GM19455 (cell line): ENCODE measurements around the gene DDX1.

Experiments
- ATAC-seq: cut with Tn5 transposase; IDR thresholded peaks from one replicate; pipeline ENCODE4 v1.9.1; 2021; ENCODE audit not compliant: unreplicated experiment

The DDX1 gene

GRCh38 chr2:15626967-15627366 is 35.3 kb downstream of the DDX1 start:
- no peak for ATAC-seq

DNA sequence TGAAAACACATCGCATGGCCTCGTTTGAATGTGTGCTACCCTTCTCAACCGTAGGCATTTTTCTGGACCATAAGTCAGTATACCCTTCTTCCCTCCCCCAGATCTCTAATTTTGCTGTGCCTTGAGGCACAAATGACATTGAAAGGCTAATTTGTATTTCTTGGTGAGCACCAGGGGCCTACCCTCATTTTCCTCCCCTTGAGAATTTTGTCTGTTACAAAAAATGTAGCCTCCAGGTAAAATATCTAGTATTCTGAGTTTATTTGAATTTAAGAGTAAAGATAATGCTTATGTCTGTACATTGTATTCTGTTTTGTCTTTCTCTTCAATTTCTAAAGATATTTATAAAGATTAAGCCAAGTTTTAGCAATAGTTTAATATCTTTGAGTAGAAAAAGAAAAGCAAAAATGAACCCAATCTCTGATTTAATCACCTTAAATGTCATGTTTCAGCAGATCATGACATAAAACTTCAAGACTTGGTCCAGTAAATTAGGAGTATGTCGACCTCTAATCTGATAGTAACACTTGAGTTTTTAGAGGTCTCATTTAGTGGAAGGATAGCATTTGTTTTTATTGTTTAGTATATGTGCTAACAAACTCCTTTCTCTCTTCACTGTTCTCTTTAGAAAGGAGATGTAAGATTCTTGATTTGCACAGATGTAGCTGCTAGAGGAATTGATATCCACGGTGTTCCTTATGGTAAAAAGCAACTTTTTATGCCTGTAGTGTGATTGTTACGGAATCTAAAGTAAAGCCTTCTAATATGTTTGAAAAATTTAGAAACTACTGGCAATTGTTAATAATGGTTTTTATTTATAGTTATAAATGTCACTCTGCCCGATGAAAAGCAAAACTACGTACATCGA is 36.4 kb downstream of the DDX1 start:
- no peak for ATAC-seq

- no peak for ATAC-seq
Observed at GRCh38 chr2:15628899-15629855, 37.5 kb downstream of the DDX1 start.

DNA sequence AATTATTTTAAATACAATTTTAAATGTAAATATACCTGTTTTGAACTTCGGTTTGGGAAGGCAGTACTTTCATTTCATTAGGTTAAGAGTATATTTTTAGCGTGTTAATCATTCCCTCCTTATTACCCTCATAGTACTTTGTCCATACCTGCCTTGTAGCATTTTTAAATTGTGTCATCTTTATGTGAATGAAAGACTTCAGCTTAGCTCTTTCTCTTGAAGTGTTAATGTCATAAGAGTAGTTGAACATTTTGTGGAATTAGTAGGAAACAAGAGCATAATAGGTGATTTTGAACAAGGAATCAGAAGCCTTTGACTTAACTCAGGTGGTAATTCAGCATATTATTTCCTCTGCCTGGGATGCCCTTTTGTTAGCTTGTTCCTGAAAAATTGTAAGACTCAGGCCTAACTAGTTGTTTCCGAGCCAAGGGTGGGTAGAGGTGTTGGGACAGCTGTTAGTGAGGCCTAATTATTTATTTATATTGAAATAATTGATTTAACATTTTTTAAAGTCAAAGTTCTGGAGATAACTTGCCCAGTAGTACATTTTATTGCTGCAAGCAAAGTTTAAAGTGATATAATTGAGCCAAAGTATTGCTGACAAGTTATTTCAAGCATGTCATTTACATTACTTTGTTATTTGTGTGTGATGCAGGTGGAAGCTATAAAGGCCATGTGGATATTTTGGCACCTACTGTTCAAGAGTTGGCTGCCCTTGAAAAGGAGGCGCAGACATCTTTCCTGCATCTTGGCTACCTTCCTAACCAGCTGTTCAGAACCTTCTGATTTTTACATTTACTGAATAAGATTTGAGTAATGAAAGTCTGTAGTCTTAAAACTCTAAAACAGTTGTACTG is 38.7 kb downstream of the DDX1 start:
- ATAC-seq = no peak

- ATAC-seq = no peak
Observed at GRCh38 chr2:15630978-15631719, 39.5 kb downstream of the DDX1 start.

DNA sequence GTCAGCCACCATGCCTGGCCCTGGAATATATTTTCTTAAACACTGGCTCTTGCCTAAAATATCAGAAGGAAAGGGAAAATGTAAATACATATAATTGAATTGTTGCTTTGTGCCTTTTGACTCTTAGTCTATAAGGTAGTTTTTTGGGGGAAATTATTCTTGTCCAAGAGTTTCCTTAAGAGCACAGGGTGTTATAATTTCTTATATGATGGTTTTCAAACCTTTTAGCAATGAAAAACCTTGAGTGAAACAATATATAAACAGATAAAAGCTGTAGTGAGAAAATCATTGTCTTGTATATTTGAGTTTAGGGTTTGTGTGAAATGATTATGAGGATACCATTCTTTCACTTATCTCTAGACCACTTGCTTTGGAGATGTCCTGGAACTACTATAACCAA is 40.2 kb downstream of the DDX1 start:
- ATAC-seq = no peak

GRCh38 chr2:15633043-15633970 is 41.6 kb downstream of the DDX1 start:
- no peak for ATAC-seq

DNA sequence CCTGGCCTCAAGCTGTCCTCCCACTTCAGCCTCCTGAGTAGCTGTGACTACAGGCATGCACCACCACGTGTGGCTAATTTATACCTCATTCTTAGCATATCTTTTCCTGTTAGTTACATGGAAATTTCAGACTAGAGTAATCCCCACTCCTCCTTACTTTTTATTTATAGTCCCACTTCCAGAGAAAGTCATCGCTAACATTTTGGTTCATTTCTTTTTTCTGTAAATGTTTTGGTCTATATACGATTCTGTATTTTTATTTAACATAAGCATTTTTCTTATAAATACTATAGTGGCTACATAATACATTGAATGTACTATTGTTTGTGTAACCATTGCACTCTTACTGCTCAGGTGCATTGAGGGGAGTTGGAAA is 42.3 kb downstream of the DDX1 start:
- ATAC-seq = no peak

GRCh38 chr2:15634846-15635490 is 43.3 kb downstream of the DDX1 start:
- ATAC-seq = no peak

DNA sequence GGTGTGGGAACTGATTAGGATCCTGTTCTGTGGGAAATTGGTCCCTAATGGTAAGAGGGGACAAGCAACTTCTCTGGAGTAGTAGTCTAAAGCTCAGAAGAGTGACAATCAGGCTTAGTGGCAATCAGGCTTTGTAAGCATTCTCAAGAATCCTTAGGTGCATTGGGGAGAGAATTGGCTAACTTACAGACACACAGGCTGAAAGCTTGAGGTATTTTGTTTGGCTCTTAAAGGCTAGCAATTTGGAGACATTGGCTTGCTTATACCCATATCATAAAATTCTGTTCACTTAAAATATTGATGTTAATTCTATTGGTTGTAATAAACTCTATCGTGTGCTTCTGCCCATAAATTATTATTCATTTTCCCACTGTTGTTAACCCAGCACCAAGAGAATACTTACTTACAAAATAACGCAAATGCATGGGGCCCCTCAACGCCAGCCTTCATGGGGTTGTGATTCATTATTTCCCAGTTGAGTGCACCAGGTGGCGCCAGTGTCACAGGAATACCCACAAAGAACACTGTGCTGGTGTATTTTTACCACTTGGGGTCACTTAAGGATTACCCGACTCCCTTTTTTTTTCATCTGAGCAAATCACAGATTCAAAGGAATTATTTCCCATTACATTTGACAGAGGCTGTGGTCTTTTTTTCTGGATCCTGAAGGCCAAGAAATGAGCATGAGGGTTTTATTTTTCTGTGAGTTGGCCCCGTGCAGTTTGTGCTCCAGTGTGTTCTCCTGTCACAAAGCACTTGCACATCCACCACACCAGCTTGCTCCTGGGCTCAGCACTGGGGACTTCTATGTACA is 45.5 kb downstream of the DDX1 start:
- peak; percentile 94 for ATAC-seq

DNA sequence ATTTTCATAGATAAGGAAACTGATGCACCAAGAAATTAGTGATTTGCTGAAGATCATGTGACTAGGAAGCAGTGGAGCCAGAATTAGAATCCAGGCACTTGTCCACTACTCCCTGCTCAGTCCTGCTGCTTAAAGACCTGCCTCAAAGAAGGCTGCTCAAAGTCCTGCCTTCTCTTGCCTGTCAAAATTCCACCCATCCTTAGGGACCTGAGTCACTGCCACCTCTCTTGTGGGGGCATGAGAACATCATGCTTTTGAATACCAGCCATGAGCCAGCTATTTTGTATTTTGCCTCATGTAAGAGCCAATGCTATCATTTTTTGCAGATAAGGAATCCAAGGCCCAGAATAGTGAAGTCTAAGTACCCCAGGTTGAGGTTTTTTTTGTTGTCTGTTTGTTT is 47.1 kb downstream of the DDX1 start:
- ATAC-seq = no peak

- no peak for ATAC-seq
Observed at GRCh38 chr2:15639323-15640251, 47.9 kb downstream of the DDX1 start.

DNA sequence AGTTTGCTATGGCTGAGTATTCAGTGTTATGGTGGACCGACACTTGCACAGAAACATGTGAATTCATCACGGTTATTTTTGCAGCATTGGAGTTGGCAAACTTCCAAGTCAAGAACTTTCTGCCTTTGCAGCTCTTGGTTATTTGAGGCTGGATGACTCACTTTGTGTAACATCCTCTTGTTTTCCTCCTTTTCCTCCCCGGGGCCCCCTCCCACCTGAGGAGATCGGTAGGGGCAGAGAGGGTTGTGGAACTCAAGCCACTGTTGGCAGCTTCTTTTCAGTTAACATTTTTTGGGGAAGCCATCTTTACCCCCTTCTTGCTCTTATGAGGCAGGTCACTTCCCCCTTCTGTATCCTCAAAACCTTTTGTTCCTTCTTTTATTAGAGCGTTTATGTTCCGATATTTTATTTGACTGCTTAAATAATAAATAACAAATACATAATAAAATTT is 48.6 kb downstream of the DDX1 start:
- ATAC-seq = no peak

DNA sequence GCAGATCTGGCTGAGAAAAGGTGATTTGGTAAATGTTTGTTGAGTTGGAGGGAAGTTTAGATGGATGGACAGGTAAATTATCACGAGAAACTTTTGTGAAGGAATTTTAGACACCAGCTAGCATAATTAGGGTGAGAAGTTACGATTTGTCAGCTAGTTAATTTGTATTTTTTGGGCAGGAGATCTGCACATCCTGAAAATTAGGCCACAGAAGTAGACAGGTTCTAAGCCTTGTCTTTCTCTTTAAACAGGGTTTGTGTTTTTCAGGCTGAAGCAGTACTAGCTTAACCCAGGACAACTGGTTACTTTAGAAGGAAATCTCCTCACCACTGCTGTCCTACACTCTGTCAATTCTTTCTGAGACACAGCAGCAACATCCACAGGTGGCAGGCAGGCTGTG is 49.1 kb downstream of the DDX1 start:
- ATAC-seq = no peak

DNA sequence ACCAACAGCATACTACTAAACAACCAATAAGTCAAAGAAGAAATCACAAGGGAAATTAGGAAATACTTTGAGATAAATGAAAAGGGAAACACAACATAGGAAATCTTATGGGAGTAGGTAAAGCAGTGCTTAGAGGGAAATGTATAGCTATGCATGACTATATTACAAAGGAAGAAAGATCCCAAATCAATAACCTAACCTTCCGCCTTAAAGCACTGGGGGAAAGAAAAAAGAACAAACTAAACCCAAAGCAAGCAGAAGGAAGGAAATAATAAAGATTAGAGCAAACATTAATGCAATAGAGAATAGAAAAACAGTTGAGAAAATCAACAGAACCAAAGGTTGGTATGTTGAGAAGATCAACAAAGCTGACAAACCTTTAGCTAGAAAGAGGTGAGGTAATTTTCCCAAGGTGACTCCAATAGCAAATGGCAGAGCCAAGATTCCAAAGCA is 49.9 kb downstream of the DDX1 start:
- no peak for ATAC-seq

DNA sequence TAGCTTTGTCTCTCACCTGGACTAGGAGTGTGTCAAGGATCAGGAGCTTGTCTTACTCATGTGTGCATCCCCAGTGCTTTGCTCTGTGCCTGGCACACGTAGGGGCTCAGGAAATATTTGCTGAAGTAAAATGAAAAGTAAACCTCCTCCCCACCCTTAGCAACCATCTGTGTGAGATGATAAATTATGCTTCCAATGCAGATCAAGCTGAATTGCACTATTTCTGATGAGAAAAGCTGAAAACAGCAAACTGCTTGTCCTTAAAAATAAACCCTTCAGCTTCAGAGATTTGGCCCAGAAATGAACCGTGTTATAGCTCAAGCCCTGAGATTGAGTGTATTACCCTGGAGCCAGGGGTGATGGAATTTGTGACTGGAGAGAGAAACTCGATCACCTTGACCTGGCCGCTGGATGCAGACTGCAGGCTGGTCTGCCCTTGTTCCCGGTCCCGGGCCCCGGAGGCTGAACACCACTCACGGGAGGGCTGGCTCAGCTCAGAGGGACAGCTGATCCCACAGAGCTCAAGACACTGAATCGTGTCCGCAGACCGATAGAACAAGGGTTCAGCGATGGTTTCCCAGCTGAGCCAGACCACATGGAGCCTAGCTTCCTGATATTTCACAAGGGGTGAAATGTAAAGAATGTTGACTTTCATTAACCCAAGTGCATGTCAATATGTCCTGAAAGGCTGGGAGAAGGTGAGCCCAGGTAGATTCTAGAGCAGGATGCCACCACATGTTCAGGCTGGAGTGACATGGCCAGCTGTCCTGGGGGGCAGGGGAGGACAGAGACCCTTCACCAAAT is 50.5 kb downstream of the DDX1 start:
- no peak for ATAC-seq
